LoVo (cell line): ENCODE measurements around the gene CCNB2.
"Not testable (repeated sequence)": the region's sequence is repeated elsewhere in the genome, so short reads cannot be mapped to it uniquely, and the experiment has no call there.

Experiments used
- DNase-seq: peaks from one replicate; pipeline ENCODE4 v3.0.0-alpha.2; 2016; ENCODE audit warnings: low spot score

CCNB2 gene

DNA sequence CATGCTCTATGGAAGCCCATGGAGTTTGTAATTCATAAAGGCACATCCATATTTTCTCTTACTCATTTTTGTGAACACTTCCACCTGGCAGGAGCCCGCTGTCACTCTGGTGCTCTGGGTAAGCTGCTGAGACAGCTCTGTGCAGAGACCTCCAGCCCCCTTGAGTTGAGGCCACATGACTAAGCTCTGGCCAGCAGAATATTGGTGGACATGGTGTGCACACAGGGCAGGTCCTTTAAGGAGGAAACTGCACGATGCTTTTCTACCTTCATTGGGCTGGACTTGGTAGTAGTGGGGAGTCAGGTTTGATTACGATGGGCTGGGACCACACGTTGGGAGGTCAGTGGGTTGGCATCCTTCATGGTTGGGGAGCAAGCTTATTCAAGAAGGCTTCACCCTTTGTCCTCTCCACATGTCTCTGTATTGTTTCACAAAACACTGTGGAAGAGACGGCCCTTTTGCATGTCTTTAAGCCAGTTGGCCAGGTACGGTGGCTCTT is 29.0 kb downstream of the CCNB2 start:
- no peak for DNase-seq

DNA sequence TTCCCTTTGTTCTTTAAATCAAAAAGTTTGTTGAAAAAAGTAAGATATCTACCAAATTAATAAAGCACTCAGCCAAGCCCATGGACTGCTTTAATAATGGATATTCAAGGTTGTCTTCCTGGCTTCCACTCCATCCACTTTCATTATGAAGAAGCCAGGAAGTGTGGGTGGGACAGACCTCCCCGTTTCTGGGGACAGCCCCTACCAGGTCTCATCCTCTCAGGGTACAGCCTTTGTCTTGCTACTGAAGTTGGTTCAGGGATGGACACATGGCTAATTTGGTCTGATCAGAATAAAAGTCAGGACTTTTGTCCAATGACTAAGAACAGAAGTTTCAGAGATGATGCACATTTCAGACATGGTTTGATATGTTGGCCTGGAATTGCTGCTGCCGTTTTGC is 32.6 kb downstream of the CCNB2 start:
- no peak for DNase-seq

DNA sequence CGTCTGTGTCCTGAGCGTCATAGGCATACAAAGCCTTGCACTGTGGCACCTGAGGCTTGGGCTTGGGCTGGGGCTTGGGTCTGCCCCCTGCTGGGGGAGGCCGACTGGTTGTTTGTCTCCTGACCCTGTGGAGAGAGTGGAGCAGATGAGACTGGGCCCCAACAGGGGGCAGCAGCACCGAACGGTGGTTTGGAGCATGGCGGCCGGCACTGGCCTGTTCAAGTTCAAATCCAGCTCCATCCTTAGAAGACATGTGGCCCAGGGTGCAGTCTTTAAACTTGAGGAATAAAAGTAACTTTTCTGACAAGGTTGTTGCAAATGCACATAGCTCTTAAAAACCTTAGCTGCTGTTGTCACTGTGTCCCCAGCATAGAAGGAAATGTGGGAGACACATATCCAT is 33.3 kb downstream of the CCNB2 start:
- DNase-seq, result peak; percentile 19

DNA sequence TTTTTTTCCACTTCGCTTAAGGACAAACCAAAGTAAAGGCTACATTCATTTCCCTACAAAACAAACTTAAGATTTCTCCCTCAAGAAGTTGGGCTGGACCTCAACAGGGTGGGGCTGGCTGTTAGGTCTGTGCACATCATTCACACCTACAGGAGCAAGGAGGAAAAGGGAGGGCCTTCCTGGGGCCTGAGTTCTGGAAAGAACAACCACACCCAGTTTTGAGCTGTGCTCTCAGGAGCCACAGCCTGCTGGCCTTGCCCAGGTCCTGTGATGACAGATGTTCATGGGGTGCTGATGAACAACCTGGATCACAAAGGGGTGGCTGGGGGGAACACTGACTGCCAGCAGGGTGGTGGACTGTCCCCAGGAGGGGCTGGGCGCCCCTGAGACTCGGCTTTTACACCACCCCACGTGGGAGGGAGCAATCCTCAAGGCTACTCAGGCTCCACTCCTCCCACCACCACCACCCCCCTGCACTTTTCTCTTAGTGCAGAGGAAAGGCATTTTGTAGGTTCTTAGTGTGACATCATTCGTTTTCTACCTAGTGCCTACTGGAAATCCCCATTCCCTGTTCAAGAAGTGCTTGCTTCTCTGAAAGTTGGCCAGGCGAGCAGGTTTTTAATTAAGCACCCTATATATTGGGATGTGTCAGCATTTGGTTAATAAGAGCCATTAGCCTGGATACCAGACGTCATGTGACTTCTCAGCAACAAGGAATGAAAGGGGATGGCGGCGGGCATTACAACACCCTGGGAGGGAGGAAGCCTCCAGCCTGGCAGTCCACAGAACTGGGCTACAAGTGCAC is 35.7 kb downstream of the CCNB2 start:
- no peak for DNase-seq

DNA sequence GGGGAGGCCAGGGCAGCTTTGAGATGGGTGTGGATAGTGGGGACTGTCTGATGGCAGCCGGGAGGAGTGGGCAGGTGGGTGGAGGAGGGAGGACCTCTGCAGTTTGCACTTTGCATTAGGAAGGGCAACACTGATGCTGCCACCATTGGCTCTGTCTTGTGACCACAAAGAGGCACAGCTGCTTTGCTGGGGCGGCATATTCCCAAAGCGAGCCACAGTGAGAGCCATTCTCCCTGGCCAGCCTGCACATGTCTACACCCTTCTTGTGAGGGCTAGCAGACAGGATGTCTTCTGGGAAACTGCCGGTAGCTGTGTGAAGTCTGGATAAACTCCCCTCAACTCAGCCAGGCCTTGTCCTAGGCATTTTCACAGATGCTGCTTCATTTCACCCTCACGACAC is 38.3 kb downstream of the CCNB2 start:
- DNase-seq, result no peak

DNA sequence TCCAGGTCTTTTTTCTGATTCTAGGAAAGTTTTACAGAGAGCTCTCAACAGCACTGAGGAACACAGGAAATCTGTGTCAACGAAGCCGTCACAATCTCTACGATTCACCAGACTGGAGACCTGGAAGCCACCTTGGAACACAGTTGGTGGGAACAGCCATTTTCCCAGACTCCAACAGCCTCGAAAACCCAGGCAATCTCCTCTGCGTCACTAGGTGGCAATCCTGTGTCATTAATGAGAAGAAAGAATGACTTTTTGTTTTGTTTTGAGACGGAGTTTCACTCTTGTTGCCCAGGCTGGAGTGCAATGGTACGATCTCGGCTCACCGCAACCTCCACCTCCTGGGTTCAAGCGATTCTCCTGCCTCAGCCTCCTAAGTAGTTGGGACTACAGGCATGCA is 39.6 kb downstream of the CCNB2 start:
- not testable (repeated sequence) for DNase-seq

DNA sequence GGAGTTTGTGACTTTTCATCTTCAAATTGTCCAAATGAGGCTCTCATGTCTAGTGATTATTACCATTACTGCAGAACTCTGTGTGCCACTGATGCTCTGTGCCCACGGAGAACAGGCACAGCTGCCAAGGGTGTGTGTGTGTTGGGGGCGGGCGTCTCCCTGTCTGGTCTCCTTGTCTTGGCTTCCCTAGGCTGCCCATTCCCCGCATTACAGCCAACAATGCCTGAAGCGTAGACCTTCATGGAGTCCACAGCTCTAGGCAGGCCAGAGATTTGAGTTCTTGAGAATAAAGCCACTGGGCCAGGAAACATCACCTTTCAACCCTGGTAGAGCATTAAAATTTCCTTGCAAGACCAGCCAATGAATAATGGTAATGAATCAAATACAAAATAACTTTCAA is 42.7 kb downstream of the CCNB2 start:
- no peak for DNase-seq

DNA sequence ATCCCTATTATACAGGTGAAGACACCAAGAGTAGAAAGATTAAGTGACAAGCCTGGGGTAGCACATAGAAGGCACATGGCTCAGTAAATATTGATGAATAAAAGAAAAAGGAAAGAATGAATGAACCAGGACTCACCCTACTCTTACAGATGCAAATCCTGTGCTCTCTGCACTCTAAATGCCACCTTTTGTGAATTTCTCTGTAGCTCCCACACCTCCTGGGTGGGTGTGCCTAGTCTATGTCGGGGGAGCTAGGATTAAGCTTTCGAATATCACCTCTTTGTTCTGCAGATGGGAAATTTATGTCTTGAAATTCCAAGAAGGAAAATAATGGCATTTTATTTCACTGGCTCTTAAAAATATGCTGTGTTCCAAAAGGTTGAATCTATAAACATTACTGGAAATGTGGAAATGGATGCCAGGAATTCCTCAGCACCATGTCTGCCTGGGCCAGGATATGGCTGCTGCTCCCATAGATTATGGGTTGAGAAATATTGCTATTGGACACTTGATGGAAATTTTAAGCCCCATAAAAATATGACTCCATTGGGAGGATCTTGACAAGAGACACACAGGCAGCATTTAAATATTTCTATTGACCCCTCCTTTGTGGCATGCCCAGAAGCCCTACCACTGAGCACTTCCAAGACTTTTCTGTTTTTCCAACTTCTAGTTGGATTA is 43.3 kb downstream of the CCNB2 start:
- DNase-seq, result no peak

DNA sequence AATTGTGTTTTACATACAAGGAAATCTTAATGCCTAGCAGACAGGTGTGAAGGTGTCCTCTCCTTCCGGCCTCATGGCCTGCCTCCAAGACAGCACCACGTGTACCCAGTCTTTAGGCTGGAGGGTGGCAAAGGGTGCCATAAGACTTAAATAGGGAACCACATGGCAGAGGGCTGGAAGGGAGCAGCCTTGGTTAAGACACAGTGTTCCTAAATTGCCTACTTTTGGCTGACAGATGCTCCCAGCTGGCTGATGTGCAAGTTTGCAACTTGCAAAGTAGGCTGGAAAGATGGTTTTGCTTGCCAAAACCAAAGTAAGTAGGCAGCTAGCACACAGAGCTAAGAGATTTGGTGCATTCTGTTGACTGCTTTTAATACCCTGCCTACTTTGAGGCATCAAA is 45.2 kb downstream of the CCNB2 start:
- no peak for DNase-seq

DNA sequence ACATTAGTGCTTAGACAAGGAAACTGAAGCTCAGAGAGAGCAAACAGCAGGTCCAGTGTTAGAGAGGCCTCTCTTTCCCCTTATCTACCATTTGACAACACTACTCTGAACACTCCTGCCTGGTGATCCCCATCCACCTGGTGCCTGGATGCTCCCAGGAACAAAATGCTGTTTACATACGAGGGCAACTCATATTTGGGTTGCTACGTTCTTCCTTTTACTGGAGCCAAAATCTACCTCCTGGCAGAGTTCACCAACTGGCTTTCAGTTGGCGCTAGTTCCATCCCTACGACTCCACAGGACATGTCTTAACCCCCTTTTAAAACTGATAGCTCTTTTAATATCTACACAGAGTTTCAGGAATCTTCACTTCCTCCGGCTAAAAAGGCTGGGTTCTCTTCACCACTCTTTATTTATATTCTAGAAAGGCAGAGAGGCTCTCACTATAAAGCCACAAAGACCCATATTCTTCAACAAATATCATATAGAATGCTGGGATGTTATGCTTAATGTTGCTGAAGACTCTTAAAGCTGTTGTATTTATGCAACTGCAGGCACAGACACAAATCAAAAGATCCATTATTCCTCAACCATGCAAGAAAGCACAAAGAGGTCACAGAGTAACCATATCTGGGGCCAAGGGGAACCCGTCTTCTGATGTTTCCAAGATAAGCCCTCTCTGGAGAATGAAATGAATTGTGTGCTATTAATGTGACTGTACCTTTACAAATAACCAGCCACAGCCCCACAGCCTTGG is 47.9 kb downstream of the CCNB2 start:
- no peak for DNase-seq

DNA sequence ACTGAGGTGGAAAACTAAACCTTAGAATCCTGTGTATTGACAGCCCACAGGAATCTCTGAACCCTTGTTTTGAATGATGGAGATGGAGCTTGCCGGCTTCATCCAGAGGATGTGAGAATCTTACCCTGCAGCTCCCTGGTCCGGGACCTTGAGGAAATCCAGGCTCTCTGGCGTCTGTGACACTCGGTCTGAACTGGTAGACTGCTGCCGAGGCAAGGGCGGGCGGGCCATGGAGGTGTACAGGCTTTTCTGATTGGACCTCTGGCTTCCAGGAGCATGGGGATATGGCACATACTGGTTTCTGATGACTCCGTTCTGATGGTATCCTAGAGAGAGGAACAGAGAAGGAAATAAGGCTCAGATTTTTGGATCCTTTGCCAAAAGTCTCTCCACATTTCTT is 48.5 kb downstream of the CCNB2 start:
- no peak for DNase-seq

DNA sequence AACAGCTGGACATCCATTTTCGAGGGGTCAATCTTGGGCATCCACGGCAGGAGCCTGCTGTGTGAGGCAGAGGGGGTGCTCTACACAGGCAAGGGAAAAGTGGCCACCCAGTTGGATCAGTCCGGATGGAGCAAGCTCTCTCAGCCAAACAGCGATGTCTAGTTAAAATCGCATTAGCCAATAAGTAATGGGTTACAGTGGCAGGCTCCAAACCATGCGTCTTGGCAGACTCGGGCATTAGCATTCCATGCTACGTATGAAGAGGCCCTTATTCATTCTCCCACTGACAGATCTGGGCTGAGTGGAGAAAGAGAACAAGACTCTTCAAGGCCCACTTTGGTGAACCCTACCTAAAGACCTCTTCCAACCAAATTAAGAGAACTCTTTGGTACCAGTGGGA is 49.3 kb downstream of the CCNB2 start:
- DNase-seq, result no peak

DNA sequence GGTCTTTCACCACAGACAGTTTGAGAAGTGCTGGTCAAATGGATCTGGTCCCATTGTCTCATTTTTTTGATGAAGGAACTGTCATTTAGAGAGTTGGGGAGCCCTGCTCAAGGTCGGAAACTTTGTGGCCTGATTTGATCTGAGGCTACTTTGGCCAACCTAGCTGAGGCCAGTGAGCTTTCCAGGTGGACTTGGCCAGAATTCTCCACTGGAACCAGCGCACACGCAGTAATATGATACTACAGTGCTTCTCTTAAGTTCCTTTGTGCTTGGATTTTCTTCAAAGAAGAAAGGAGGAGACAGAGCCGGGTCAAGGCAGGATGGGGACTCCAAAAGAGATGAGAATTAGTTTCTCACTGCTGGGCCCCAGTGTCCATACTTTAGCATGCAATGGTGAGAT is 50.5 kb downstream of the CCNB2 start:
- DNase-seq, result no peak

DNA sequence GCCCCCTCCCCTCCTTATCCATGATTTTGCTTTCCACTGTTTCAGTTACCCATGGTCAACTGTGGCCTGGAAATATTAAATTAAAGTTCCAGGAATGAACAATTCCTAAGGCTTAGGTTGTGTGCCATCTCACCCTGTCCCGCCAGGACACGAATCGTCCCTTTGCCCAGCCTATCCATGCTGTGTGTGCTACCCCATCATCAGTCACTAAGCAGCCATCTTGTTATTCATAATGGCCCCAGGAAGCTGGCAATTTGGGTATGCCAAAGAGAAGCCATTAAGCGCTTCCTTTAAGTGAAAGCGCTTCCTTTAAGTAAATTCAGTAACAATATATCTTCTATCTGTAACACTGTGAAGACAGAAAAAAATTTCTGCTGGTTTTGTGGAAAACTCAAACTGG is 52.5 kb downstream of the CCNB2 start:
- no peak for DNase-seq

DNA sequence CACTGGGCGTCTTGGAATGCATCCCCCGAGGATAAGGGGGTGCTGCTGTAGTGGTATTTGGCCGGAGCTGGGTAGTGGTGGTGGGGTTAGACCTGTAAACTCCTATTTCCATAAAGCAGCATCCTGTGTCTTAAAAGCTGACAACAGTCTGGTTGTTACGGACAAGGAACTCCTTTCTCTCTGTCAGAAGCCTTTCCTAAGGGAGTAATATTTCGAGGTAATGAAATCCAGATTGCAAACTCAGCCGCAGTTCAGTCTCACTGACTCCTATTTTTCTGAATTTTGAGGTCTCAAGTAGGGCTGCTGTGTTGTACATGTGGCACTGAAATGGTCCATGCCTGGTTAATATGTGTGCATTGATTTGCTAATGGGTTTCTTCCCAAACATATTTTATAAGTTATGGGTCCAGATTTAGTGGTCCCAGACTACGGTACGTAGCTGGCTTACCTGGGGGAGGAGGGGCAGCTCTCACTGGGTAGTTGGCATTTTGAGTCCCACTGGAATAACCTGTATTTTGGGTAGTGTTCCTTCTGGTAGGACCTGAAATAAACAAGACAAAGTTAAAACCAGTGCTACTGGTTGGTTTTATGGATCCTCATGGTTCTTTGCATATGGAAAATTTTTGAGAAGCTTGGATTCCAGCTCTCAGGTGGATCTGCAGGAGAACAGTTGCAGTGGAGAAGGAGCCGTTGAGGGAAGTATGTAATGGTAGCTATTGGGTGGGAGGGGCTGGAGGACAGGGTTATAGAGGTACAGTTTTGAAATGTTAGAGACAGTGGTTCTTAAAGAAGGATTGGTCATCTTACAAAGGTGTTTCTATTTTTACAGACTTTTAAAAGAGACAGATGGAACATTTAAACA is 53.1 kb downstream of the CCNB2 start:
- no peak for DNase-seq

DNA sequence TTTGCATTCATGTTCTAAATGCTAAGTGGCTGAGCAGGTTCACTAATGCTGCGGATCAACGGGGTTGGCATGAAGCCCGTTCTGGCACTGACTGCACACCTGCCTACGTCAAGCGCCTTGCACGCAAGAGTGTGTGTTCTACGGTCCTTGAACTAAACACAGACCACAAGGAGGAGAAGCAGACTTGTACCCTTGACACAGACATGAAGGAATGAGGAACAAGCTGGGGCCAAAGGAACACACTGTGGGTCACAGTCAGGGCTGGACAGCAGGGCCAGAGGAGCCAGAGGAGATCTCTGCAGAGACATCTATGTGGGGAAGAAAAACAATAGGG is 53.7 kb downstream of the CCNB2 start:
- no peak for DNase-seq

DNA sequence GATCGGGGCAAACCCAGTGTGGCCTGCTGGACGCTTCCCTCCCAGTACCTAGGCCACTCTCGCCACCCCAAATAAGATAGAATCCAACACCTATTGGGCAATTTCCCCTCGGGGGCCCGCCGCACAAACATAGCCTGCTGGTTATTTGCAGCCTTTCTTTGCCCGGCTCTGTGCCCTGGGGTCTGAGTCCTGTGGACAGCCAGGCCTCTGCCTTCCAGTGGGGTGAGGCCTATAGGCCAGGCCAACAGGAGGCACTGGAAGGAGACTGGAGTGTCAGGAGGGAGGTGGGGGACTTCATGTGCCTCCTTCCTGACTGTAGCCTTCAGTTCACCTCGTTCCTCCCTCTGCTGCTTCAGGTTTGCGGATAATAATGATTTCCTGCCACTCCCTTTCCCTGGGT is 54.3 kb downstream of the CCNB2 start:
- DNase-seq, result no peak

DNA sequence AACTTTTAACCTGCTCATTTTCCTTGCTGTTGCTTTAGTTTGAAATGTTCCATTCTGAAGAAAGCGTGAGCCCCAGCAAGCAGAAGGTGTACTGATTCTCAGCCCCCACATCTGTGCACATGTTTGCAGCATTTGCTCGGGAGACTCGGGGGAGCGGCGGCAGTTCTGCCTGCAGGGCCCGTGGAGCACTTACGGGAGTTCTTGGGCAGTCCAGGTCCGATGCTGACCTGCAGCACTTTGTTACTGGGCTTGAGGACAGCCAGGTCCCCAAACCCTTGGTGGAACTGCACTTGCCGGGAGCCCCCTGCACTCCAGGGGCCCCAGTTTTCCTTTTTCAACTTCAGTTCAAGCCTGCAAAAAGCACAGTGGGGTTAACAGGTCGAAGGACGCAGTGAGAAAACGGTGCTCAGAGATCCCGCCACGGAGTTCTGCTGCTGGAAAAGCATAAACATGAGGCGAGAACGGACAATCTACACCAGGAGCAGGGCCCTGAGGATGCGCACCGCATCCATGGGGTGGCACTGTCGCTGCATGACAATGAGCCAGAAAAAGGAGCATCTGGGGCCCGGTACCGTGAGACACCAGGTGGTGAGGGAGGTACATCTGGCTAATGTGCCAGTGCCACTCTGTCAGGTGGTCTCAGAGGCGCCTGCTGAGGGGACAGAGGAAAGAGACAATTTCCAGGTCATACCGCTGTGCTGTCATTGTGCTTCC is 56.1 kb downstream of the CCNB2 start:
- no peak for DNase-seq

DNA sequence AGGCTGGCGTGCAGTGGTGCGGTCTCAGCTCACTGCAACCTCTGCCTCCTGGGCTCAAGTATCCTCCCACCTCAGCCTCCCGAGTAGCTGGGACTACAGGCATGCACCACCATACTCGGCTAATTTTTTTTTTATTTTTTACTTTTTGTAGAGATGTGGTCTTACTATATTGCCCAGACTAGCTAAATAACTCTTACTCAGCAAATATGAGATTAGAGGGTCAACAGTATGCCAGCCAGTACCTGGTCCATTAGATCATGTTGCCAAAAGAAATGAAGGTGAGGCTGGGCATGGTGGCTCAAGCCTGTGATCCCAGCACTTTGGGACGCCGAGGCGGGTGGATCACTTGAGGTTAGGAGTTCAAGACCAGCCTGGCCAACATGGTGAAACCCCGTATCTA is 57.1 kb downstream of the CCNB2 start:
- not testable (repeated sequence) for DNase-seq

DNA sequence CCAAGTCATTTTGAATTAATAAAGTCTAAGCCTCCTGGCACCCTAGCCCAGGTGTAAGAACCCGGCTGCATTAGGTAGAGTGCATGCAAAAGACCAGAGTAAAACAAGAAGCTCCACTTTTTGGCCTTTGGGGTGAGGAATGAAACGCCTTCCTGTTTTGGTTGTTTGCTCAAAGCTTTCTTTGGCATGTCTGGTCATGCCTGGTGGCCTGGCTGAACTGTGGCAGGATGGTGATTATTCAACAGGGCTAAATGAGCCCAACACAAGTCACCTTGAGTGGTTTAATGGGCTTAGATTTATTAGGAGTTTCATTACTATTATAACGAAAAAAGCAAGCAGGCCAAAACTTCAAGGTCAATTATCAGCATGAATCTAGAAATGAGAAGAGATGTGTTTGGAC is 60.8 kb downstream of the CCNB2 start:
- DNase-seq, result peak; percentile 41

DNA sequence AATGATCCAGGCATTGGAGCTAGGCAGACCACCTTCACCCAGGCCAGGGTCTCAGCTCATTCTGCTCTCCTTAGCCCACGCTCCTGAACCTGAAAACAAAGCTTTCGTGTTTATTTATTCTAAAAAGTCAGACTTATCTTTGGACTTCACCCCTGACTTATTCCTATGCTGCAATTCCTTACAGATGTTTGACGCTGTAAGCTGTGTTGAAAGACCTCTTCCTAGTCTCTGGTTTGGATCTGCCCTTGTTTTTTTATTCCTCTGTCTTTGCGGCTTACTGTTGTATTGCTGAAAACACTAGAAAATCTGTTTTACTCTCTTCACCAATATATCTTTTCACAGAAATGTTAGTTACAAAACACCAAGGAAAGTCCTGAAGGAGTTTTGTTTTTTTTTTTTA is 61.2 kb downstream of the CCNB2 start:
- DNase-seq, result no peak
